Measurements from ENCODE around the gene B4GALNT4. TPM values are rescaled to one million over a fixed set of nuclear protein-coding genes. Genes with fewer than 3 reads are reported as not detected.
"Not testable (repeated sequence)": the region's sequence is repeated elsewhere in the genome, so short reads cannot be mapped to it uniquely, and the experiment has no call there.

The B4GALNT4 gene
- total RNA-seq, 1 experiment from 2014 or later, result not detected

GRCh38 chr11:392102-392777, 22.9 kb downstream of the B4GALNT4 start:
- no peak overlapping the region for H3K4me3 ChIP-seq
- no peaks in the 10 kb centered on the region for H3K9me3 ChIP-seq (replicated peaks)
- no peak for DNase-seq (ENCODE audit: low read depth in 1 of 2, low spot score in 2 of 2)
- no peaks in the 10 kb centered on the region for H3K36me3 ChIP-seq
- H3K27me3 ChIP-seq (replicated peaks), result peaks cover 10% of the 10 kb centered on the region; the same call in 1 of the 2 replicates
- peaks cover 33% of the 10 kb centered on the region for H3K4me1 ChIP-seq (replicated peaks)
- H3K27ac ChIP-seq, result no peak overlapping the region

GRCh38 chr11:393219-394033, 24.1 kb downstream of the B4GALNT4 start:
- no peak overlapping the region for H3K4me3 ChIP-seq
- DNase-seq (ENCODE audit: low read depth in 1 of 2, low spot score in 2 of 2), result peak; percentile 71 to 90
- H3K9me3 ChIP-seq (replicated peaks), result no peaks in the 10 kb centered on the region
- H3K27ac ChIP-seq, result peak overlapping the region; percentile 26
- H3K36me3 ChIP-seq, result no peaks in the 10 kb centered on the region
- 0 out of 2 replicates have a peak, but pooled peaks cover 3% of the 10 kb centered on the region for H3K27me3 ChIP-seq (replicated peaks)
- H3K4me1 ChIP-seq (replicated peaks), result peaks cover 36% of the 10 kb centered on the region

- DNase-seq (ENCODE audit: low read depth in 1 of 2, low spot score in 2 of 2), result peak; percentile 34 to 74
- 0 out of 2 replicates have a peak, but pooled peaks cover 3% of the 10 kb centered on the region for H3K27me3 ChIP-seq (replicated peaks)
- H3K27ac ChIP-seq, result peak within 1 kb of the TSS; percentile 26
- peaks cover 36% of the 10 kb centered on the region for H3K4me1 ChIP-seq (replicated peaks)
- no peaks in the 10 kb centered on the region for H3K9me3 ChIP-seq (replicated peaks)
- no peak within 1 kb of the TSS for H3K4me3 ChIP-seq
- no peaks in the 10 kb centered on the region for H3K36me3 ChIP-seq
These were observed 24.9 kb downstream of the B4GALNT4 start, which contains the start of gene PKP3 for GRCh38 chr11:394034-394857. PKP3 (plus strand) TSS chr11:394209; CDS start chr11:394293, 84 bp downstream.

GRCh38 chr11:394858-395655, 25.8 kb downstream of the B4GALNT4 start:
- Histone ChIP-seq H3K9me3 (replicated peaks) (no peaks in the 10 kb centered on the region), H3K27ac (peak overlapping the region; percentile 10; the same call in 1 of the 2 replicates), H3K27me3 (replicated peaks) (peaks cover 5% of the 10 kb centered on the region), H3K4me3 (no peak overlapping the region), H3K4me1 (replicated peaks) (peaks cover 36% of the 10 kb centered on the region), H3K36me3 (no peaks in the 10 kb centered on the region)
- DNase-seq (ENCODE audit: low read depth in 1 of 2, low spot score in 2 of 2), result no peak

GRCh38 chr11:395866-396265, 26.6 kb downstream of the B4GALNT4 start:
- no peak for DNase-seq (ENCODE audit: low read depth in 1 of 2, low spot score in 2 of 2)
- peaks cover 10% of the 10 kb centered on the region for H3K27me3 ChIP-seq (replicated peaks)
- no peak overlapping the region for H3K27ac ChIP-seq
- H3K4me1 ChIP-seq (replicated peaks), result peaks cover 36% of the 10 kb centered on the region
- no peaks in the 10 kb centered on the region for H3K9me3 ChIP-seq (replicated peaks)
- H3K4me3 ChIP-seq, result no peak overlapping the region
- H3K36me3 ChIP-seq, result no peaks in the 10 kb centered on the region

GRCh38 chr11:396511-396947, 27.2 kb downstream of the B4GALNT4 start:
- Histone ChIP-seq H3K36me3 (no peaks in the 10 kb centered on the region), H3K27ac (no peak overlapping the region), H3K9me3 (replicated peaks) (no peaks in the 10 kb centered on the region), H3K27me3 (replicated peaks) (peaks cover 10% of the 10 kb centered on the region), H3K4me3 (peak overlapping the region; percentile 28), H3K4me1 (replicated peaks) (peaks cover 36% of the 10 kb centered on the region)
- peak in 1 of 2 experiments; percentile 21 for DNase-seq (ENCODE audit: low read depth in 1 of 2, low spot score in 2 of 2)

GRCh38 chr11:396948-397548, 27.7 kb downstream of the B4GALNT4 start:
- H3K9me3 ChIP-seq (replicated peaks), result no peaks in the 10 kb centered on the region
- DNase-seq (ENCODE audit: low read depth in 1 of 2, low spot score in 2 of 2), result peak; percentile 65 to 78
- H3K4me1 ChIP-seq (replicated peaks), result peaks cover 36% of the 10 kb centered on the region
- peaks cover 10% of the 10 kb centered on the region for H3K27me3 ChIP-seq (replicated peaks)
- H3K27ac ChIP-seq, result no peak overlapping the region
- H3K36me3 ChIP-seq, result no peaks in the 10 kb centered on the region
- H3K4me3 ChIP-seq, result peak overlapping the region; percentile 28

GRCh38 chr11:398826-399225, 29.5 kb downstream of the B4GALNT4 start:
- DNase-seq (ENCODE audit: low read depth in 1 of 2, low spot score in 2 of 2), result no peak
- Histone ChIP-seq H3K4me1 (replicated peaks) (peaks cover 29% of the 10 kb centered on the region), H3K4me3 (no peak overlapping the region), H3K27me3 (replicated peaks) (peaks cover 19% of the 10 kb centered on the region), H3K27ac (no peak overlapping the region), H3K9me3 (replicated peaks) (no peaks in the 10 kb centered on the region), H3K36me3 (no peaks in the 10 kb centered on the region)

GRCh38 chr11:399731-400211, 30.5 kb downstream of the B4GALNT4 start:
- Histone ChIP-seq H3K36me3 (no peaks in the 10 kb centered on the region), H3K4me3 (no peak overlapping the region), H3K9me3 (replicated peaks) (no peaks in the 10 kb centered on the region), H3K27ac (no peak overlapping the region), H3K27me3 (replicated peaks) (peaks cover 19% of the 10 kb centered on the region), H3K4me1 (replicated peaks) (peaks cover 20% of the 10 kb centered on the region)
- no peak for DNase-seq (ENCODE audit: low read depth in 1 of 2, low spot score in 2 of 2)

GRCh38 chr11:400241-400689, 31.0 kb downstream of the B4GALNT4 start:
- no peaks in the 10 kb centered on the region for H3K36me3 ChIP-seq
- no peak overlapping the region for H3K27ac ChIP-seq
- peaks cover 19% of the 10 kb centered on the region for H3K27me3 ChIP-seq (replicated peaks)
- peaks cover 15% of the 10 kb centered on the region for H3K4me1 ChIP-seq (replicated peaks)
- DNase-seq (ENCODE audit: low read depth in 1 of 2, low spot score in 2 of 2), result no peak
- H3K4me3 ChIP-seq, result no peak overlapping the region
- no peaks in the 10 kb centered on the region for H3K9me3 ChIP-seq (replicated peaks)

- not testable (repeated sequence) for H3K36me3 ChIP-seq; H3K9me3 ChIP-seq (replicated peaks); DNase-seq (ENCODE audit: low read depth in 1 of 2, low spot score in 2 of 2)
These were observed 31.9 kb downstream of the B4GALNT4 start for GRCh38 chr11:401196-401595.

GRCh38 chr11:403021-403760, 33.9 kb downstream of the B4GALNT4 start:
- Histone ChIP-seq H3K27ac (no peak overlapping the region), H3K36me3 (no peaks in the 10 kb centered on the region), H3K9me3 (replicated peaks) (no peaks in the 10 kb centered on the region), H3K4me1 (replicated peaks) (0 out of 2 replicates have a peak, but pooled peaks cover 3% of the 10 kb centered on the region), H3K4me3 (no peak overlapping the region), H3K27me3 (replicated peaks) (peaks cover 19% of the 10 kb centered on the region)
- no peak for DNase-seq (ENCODE audit: low read depth in 1 of 2, low spot score in 2 of 2)

More at GRCh38 chr11:401196-401595, 31.9 kb downstream of the B4GALNT4 start:
- not testable (repeated sequence) for H3K27ac ChIP-seq, H3K4me3 ChIP-seq
- H3K4me1 ChIP-seq (replicated peaks), result peaks cover 14% of the 10 kb centered on the region
- H3K27me3 ChIP-seq (replicated peaks), result peaks cover 19% of the 10 kb centered on the region
